DND-41 (cell line): Measurements from ENCODE around the gene COPA.

Experiments
- CTCF ChIP-seq: IDR thresholded peaks from 2 replicates; pipeline ENCODE4 v1.5.1; 2012; ENCODE audit warnings: borderline replicate concordance, low read length, moderate library complexity, mild to moderate bottlenecking; ENCODE audit not compliant: poor library complexity, severe bottlenecking; ENCODE audit errors: extremely low read depth
- EZH2 ChIP-seq: IDR thresholded peaks from 3 replicates; pipeline ENCODE4 v1.6.1; 2012; ENCODE audit warnings: borderline replicate concordance, low read depth, mild to moderate bottlenecking, moderate library complexity, low read length, inconsistent platforms; ENCODE audit not compliant: severe bottlenecking

GRCh38 chr1:160353223-160353622, 10.2 kb upstream of the COPA start:
- TF ChIP-seq CTCF = no peak
- TF ChIP-seq EZH2 = no peak
